ENCODE results near the gene SEMA5B.

DNA sequence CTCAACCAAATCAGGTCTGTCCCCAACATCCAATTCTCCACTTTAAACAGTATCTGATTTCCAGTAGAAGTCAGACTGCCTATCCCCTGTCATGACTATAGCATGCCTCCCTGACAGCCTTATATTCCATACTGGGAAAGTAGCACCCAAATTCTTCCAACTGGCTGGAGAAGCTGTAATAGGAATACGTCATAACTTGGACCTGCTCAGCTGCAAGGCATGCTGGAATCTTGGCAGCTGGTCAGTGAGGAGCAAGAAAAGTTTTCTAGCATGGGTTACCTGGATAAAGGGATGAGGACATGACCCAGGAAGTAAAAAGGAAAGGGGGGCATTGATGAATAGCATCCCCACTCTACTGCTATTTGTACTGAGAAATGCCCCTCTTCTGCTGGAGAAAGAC, 8.9 kb downstream of the SEMA5B start:
- TF ChIP-seq POLR2AphosphoS5 (IDR thresholded peaks at IDR 0.05) (no peak), POLR2A (IDR thresholded peaks at IDR 0.05) (no peak)
- TF ChIP-seq, protein P1, sequence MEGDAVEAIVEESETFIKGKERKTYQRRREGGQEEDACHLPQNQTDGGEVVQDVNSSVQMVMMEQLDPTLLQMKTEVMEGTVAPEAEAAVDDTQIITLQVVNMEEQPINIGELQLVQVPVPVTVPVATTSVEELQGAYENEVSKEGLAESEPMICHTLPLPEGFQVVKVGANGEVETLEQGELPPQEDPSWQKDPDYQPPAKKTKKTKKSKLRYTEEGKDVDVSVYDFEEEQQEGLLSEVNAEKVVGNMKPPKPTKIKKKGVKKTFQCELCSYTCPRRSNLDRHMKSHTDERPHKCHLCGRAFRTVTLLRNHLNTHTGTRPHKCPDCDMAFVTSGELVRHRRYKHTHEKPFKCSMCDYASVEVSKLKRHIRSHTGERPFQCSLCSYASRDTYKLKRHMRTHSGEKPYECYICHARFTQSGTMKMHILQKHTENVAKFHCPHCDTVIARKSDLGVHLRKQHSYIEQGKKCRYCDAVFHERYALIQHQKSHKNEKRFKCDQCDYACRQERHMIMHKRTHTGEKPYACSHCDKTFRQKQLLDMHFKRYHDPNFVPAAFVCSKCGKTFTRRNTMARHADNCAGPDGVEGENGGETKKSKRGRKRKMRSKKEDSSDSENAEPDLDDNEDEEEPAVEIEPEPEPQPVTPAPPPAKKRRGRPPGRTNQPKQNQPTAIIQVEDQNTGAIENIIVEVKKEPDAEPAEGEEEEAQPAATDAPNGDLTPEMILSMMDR (IDR thresholded peaks at IDR 0.05): no peak

All from breast epithelium (tissue), 3 donors.